GM19397 (cell line): Measurements from ENCODE around the gene CABLES1.
"Not testable (repeated sequence)": the region's sequence is repeated elsewhere in the genome, so short reads cannot be mapped to it uniquely, and the experiment has no call there.

Experiments
- ATAC-seq: cut with Tn5 transposase; IDR thresholded peaks from one replicate; pipeline ENCODE4 v1.9.1; 2021; ENCODE audit warnings: mild to moderate bottlenecking, moderate library complexity; ENCODE audit not compliant: unreplicated experiment

CABLES1 gene, protein sequence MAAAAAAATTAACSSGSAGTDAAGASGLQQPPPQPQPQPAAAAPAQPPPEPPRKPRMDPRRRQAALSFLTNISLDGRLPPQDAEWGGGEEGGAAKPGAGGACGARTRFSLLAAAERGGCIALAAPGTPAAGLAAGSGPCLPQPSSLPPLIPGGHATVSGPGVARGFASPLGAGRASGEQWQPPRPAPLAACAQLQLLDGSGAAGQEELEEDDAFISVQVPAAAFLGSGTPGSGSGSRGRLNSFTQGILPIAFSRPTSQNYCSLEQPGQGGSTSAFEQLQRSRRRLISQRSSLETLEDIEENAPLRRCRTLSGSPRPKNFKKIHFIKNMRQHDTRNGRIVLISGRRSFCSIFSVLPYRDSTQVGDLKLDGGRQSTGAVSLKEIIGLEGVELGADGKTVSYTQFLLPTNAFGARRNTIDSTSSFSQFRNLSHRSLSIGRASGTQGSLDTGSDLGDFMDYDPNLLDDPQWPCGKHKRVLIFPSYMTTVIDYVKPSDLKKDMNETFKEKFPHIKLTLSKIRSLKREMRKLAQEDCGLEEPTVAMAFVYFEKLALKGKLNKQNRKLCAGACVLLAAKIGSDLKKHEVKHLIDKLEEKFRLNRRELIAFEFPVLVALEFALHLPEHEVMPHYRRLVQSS

DNA sequence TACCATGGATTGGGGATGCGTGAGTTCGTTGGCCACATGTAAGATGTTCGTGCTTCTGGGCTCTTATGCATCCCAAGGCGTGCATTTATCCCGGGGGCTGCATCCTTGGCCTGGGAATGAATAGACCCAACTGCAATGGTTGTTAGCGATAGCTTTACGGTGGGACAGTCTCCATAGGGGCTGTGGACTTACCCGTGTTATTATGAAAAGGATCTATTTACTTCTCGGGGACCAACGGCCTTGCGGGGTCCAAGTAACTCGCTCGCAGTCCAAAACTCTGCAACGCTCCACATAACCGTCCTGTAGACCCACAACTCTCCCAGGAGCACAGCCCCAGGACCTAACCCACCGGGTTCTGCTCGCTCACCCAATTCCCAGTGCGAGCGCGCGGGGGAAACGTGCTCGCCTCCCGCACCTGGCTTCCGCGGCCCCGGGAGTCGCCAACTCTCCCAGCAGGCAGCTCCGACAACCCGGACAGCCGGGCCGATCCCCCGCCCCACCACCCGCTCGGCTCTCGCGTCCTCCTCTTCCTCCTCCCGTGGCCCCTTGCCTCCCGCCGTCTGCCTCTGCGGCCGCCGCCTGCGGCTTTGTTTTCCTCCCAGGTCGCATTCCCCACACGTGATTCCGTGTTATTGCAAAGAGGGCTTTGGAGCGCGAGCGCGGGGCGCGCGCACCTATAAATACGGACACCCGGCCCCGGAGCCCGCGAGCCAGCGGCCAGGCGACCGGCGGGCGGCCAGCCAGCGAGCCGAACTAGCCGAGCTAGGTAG, at the start of gene CABLES1:
Gene CABLES1 (plus strand): TSS at position 706 of the 770 bp plus-strand sequence. CDS start 278 bp downstream, outside the sequence.
- ATAC-seq: peak; percentile 21

DNA sequence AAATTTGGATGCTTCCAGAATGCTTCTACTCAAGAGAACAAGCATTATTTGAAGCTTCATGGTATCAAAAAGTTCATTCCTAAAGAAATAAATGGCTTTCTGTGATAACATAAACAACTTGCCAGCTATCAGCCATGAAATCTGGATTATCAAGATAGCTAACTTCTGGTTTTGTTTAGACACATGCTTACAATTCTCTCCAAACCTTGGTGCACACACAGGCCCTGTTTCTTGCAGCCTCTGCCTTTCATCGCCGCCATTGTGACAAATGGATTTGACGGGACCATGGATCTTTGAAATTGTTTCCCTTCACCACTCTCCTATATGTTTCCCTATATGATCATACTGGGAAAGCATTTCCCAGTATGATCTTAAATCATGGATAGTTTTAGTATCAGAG, 47.9 kb upstream of the CABLES1 start:
- ATAC-seq: no peak

DNA sequence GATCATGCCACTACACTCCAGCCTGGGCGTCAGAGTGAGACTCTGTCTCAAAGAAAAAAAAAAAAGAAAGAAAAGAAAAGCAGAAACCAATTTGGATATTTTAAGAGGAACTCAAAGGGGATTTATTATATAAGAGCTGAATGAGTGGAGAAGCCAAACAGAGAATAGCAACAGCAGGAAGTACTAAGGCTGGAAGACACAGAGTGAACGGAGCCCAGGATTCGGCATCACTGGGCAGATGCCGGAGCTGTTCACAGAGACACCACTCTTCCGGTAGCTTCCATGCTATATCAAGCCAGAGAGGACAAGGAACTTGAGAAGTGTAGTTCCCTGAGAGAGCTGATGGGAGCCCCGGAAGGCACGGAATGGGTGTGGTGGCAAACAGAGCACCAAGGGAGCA, 47.0 kb upstream of the CABLES1 start:
- no peak for ATAC-seq

DNA sequence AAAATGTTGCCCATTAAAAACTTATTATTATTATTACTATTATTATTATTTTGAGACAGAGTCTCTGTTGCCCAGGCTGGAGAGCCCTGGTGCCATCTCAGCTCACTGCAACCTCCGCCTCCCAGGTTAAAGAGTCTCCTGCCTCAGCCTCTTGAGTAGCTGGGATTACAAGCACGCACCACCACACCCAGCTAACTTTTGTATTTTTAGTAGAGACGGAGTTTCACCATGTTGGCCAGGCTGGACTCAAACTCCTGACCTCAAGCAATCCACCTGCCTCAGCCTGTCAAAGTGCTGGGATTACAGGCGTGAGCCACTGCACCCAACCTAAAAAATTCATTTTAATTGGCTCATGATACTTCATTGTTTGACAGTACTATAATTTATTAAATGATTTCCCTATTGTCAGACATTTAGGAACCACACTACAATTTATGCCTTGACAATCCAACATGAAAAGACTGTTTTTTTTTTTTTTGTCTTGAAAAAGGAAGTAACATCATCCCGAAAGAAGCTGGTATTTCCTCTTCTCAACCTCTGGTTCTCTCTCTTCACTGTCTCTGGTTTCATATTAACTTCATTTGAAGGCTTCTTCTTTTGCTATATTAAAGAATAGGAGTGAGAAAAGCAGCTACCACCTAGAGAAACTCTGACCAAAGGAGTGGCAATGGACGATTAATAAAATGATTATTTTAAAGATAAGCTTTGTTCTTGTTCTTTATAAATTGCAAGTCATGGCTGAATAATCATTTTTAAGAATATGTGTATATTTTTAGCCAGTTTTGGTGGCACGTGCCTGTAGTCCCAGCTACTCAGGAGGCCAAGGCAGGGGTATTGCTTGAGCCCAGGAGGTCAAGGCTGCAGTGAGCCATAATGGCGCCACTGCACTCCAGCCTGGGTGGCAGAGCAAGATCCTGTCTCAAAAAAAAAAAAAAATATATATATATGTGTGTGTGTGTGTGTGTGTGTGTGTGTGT, 44.0 kb upstream of the CABLES1 start:
- peak; percentile 70 for ATAC-seq

DNA sequence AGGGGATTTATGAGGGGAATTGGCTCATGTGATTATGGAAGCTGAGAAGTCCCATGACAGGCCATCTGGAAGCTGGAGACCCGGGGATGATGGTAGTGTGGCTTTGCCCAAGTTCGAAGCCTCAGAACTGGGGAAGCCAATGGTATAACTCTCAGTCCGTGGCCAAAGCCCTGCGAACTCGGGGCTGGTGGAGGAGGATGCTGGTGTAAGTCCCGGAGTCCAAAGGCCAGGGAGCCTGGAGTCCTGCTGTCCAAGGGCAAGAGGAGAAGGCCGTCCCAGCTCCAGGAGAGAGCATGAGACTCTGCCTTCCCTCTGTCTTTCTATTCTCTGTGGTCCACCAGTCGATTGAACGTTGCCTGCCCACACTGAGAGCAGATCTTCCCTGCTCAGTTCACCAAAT, 43.2 kb upstream of the CABLES1 start:
- no peak for ATAC-seq

DNA sequence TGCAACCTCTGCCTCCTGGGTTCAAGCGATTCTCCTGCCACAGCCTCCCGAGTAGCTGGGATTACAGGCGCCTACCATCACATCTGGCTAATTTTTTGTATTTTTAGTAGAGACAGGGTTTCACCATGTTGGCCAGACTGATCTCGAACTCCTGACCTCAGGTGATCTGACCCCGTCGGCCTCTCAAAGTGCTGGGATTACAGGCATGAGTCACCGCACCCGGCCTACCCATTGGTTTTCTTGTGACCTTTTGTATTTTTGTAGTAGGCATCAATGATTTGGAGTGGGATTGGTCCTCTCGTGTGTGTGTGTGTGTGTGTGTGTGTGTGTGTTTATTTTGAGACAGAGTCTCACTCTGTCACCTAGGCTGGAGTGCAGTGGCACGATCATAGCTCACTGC, 42.2 kb upstream of the CABLES1 start:
- ATAC-seq: not testable (repeated sequence)

DNA sequence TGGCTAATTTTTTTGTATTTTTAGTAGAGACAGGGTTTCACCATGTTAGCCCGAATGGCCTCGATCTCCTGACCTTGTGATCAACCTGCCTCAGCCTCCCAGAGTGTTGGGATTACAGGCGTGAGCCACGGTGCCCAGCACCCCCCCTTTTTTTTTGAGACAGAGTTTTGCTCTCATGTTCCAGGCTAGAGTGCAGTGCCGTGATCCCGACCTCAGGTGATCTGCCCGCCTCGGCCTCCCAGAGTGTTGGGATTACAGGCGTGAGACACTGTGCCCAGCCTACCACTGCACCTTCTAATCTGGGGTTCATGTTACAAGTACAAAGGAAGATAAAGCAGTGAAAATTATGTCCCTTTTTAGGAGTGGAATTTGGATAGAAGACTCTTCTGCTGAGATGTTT, 41.5 kb upstream of the CABLES1 start:
- ATAC-seq: no peak

DNA sequence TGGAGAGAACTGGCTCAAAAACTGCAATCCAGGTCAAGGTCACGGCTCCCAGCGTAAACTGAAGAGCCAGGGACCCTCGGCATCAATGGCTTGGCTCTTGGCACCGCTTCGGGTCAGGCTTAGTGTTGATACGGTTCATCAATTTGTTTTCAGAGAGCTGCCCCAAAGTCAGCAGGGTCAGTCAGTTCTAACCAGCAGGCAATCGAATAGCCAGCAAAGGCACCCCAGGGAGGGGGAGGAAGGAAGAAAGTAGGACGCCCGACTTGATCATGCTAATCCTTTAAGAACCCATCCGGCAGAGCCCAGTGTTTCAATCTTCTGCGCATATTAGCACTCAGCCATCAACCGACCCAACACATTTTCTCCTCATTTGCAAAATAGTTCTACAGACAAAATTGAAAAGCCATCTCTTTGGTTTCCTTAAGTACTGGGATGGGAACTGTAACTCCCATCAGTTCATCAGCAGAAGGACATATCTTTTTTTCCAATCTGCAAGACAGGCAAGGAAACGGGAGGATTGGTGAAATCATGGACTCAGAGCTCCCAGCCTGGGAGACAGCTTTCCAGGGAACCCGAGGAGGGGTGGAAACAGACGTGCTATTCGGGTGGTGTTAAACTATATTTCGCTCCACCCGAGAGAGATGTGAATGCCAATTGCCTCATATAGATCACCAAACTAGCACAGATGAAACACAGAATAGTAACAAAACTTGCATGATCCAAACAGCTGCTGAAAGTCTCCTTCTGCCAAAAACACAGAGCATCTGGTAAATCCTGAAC, 40.7 kb upstream of the CABLES1 start:
- no peak for ATAC-seq

DNA sequence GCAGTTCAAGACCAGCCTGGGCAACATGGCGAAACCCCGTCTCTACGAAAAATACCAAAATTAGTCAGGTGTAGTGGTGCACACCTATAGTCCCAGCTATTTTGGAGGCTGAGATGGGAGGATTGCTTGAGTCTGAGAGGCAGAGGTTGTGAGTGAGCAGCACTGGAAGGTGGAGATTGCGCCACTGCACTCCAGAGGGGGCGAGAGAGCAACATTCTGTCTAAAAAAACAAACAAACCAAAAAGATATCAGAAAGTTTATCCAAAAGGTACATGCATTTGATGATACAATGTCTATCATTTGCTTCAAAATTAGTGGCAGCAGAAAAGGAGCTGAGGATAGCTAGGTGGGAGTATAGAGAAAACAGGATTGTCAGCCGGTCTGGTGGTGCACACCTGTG, 39.8 kb upstream of the CABLES1 start:
- no peak for ATAC-seq

DNA sequence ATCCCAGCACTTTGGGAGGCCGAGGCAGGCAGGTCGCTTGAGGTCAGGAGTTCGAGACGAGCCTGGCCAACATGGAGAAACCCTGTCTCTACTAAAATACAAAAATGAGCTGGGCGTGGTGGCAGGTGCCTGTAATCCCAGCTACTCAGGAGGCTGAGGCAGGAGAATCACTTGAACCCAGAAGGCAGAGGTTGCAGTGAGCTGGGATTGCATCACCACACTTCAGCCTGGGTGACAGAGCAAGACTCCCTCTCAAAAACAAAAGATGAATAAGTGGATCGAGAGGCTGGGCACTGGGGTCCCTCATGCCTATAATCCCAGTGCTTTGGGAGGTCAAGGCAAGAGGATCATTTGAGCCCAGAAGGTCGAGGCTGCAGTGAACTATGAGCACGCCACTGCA, 38.3 kb upstream of the CABLES1 start:
- not testable (repeated sequence) for ATAC-seq

DNA sequence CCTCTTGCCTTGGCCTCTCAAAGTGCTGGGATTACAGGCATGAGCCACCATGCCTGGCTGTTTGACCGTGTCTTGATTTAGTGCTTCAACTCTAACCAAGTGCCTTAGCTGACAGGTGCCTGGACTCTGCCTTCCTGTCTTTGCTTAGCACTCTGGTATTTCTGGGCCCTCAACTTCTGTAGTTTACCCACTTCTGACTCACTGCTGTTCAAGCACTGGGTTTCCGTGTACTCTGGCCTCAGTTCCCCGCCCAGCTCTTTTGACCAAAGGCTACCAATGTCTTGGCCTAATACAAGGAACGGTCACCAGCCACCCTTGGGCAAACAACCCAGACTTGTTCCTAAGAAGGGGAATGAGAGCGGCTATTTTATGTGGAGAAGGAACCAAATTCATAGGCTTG, 35.7 kb upstream of the CABLES1 start:
- ATAC-seq: no peak

DNA sequence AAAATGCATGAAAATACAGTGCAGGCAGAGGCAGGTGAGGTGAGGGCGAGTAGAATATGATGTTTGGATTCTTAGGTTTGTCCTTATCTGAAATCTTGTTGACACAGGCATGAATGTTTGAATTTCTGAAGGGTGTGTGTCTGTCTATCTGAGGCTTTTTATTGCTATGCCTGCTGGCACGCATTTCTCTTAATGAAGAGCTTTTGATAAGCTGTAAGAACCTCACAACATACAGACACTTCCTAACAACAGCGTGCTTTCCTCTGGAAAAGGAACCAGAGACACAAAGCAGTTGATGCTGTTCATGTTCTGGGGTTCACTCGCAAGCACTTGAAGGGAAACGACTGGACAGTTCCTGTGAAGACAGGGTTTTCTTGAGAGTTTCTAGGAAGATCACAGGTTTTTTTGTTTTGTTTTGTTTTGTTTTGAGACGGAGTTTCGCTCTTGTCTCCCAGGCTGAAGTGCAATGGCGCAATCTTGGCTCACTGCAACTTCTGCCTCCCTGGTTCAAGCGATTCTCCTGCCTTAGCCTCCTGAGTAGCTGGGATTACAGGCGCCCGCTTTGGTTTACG, 33.3 kb upstream of the CABLES1 start:
- no peak for ATAC-seq

DNA sequence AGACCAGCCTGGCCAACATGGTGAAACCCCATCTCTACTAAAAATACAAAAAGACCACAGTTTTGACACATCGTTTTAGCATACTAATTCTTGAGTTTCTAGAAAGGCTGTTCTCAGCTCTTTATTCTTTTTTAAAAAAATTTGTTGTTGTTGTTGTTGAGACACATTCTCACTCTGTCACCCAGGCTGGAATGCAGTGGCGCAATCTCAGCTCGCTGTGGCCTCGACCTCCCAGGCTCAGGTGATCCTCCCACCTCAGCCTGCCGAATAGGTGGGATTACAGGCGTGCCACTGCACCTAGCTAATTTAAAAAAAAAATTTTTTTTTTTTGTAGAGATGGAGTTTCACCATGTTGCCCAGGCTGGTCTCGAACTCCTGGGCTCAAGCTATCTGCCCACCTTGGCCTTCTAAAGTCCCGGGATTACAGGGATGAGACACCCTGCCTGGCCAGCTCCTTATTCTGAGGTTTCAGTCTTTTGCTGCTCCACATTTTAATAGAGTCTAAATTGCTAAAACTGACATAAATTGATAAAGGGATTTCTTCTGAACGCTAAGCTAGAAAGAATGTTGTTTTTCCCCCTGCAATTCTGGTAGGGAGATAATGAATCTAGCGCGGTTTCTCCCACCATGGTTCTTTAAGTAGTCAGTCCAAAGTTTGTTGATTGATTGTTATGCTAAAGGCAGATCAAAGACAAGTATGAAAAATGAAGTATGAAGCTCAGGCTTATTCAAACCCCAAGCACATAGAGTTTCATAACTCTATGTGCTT, 32.6 kb upstream of the CABLES1 start:
- no peak for ATAC-seq

DNA sequence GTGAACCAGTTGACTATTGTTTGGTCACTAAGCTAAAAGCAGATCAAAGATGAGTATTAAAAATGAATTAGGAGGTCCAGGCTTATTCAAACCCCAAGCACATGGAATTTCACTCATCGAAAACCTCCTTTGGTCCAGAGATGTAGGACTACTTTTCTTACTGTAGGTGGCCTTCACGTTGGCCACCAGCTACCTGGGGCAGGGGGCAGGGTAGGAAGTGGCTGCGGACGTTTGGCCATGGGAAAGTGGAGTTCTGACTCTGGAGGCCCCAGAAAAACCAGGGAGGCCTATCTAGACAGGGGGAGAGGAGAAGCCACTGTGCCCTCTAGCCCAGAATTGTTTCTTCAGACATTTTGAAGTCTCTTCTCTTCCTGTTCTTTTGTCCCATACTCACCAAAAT, 31.8 kb upstream of the CABLES1 start:
- ATAC-seq: no peak

DNA sequence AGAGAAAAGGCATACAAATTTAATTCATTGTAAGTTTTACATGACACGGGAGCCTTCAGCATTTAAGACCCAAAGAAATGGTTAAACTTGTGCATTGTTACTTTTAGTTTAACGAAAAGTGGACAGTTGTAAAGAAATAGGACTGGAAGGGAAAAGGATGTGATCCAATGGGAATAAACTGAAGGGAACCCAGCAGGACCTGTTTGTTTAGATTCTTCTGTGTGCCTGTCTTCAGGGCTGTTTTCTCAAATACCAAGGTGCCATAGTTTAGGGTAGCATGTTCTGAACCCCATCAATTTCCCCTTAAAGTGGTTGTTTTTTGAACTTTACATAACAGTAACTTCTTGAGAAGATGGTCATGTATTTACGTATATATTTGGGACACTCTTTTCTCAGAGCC, 30.3 kb upstream of the CABLES1 start:
- no peak for ATAC-seq

DNA sequence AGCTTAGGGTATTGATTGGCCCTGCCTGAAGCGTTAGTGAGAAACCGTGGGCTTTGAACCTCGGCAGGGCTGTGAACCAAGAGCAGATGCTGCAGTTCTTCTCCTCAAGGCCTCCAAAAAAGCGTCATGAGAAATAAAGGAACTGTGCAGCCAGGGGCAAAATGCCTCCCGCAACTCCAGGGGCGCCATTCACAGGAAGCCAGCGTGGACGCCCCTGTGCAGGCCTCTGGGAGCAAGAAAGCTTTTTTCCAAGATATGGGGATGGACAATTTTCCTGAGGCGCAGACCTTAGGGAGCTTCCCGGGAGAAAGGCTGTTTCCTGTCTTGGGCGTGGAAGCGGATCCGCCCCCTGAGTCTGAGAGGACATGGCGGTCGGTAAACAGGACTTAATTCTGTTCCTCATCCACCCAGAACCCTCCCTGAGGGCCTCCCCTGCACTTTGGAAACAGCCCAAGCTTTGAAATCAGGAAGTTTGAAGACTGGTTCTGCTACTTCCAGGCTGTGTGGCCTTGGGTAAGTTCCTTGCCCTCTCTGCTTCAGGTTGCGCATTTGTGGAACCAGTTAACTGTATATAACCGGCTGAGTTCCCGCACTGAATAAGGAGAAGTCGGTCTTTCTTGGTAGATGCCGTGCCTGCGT, 29.6 kb upstream of the CABLES1 start:
- no peak for ATAC-seq

DNA sequence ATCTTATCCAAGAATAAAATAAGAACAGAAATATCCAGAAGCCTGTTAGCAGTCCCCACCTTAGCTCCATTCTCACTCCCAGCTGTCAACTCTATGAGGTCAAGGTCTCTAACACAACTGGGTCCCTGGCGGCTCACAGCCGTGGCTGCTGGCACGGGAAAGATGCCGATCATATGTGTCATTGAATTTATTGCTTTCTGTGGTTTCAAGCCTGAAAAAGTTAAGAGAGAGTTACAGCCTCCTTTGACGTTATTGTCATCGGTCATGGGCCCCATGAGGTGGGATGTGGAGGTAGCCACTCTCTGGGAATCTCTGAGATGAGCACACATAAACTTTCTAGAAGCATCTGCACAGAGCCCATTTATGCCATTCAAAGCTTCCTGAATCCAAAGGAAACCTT, 28.7 kb upstream of the CABLES1 start:
- no peak for ATAC-seq

DNA sequence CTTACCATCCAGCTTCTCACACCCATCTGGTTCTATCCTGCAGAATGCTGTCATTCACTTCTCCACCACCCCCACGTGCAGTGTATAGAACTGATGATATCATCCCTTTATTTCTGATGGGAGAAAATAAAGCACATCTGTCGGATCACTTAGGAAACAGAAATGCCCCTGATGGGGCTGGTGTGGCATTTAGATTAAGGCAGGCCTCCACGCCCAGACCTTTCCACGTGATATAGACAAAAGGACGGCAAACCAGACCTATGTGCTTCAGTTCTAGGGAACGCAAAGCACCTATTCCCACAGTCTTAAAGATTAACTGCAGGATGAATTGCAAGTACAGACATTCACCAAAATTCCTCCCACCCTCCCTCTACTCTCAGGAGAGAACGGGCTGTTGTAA, 27.6 kb upstream of the CABLES1 start:
- no peak for ATAC-seq
